Iris pigment epithelial cell (primary cell): ENCODE measurements around the gene MAGI3.
A peak's percentile ranks its signal among the peaks of the same experiment; 100 is the strongest.
"Not testable (repeated sequence)": the region's sequence is repeated elsewhere in the genome, so short reads cannot be mapped to it uniquely, and the experiment has no call there.

Experiments used
- DNase-seq: peaks from one replicate; pipeline ENCODE4 v3.0.0-alpha.2; 2011; ENCODE audit warnings: low read depth

MAGI3 gene

DNA sequence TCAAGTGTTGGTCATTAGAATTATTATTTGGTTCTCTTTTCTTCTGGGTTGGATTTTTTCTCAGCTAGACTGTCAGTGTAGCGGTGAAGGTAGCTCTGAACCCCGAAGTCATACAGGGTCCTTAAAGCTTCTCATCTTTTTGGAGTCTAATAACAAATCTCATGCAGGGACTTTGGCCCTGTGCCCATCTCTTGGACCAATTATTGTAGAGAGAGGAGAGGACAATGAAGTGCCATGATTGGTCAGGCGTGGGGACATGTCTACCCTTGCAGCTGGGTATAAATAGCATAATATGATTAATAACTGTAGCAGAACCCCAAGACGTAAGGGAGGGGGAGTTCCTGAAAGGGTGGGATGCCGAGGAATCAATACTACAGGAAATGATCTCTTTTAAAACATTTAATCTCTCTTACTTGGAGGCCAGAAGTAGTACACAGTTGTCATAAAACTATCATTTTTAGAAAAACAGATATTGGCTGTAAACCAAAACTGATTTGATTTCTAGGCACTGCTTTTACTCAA is 8.8 kb downstream of the MAGI3 start:
- no peak for DNase-seq

DNA sequence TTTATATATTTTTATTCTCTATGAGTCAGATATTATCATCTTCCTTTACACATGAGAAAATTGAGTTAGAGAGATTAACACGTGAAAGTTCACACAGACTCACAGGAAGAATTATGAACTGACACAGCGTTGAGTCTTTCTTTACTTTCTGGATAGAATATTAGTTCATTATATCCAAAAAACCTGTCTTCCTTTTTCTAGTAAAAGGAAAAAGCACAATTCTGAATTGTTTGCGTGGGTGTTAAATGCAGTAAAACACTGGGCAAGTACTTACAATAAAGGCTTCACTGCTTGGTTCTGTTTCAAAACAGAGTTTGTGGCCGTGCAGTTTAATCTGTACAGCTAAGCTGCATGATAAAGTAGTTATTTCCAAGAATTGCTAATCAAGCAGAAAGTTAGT is 10.8 kb downstream of the MAGI3 start:
- no peak for DNase-seq

DNA sequence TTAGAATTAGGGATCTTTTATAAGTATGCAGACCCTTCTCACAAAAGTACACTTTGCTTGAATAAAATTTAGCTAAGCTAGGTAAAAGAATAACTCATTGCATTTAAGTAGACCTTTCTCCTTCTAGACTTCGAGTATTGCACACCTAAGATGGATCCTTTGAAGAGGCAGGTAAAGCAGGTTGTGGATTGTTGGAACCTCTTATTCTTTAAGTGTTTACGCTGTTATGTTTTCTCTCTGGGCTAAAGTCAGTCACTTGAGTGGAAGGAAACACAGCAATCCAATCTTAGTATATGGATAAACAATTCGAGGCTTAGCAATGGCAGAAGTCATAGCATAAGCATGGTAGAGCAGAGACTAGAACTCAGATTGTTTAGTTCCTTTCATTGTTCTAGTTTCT is 11.4 kb downstream of the MAGI3 start:
- no peak for DNase-seq

DNA sequence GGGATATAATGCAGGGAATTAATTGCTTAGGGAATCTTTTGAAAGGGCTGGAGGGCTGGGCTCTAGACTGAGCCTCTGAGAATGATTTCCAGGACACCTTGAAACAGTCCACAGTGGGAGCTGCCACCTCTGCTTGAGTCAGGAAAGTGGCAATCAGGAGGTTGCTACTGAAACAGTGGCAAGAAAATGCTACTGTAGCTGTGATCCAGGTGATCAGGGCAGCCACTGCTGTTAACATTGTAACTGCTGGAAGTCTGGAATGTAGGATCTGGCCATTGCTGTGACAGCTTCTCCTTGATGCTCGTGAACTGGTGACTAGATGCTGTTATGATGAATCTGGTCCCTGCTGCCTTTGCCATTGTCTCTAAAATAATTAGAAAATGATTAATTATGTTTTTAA is 12.8 kb downstream of the MAGI3 start:
- DNase-seq = no peak

DNA sequence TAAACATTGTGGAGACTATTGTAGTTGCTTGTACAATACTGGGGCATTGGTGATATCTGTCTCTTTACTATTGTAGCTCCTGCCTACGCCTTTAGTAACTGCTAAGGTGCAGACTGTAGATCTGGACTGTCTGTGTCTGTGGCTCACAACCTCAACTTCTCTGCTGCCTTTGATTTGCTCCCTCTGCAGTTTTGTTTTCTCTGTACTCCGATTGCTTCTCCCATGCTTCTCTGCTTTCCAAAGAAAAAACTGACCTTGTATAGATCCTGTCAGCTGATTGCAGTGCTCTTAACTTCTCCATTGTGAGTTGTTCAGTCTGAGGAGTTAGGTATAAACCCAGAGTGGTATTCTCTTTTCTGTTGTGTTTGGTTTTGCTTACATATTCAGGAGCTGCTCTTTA is 15.3 kb downstream of the MAGI3 start:
- peak; percentile 7 for DNase-seq

DNA sequence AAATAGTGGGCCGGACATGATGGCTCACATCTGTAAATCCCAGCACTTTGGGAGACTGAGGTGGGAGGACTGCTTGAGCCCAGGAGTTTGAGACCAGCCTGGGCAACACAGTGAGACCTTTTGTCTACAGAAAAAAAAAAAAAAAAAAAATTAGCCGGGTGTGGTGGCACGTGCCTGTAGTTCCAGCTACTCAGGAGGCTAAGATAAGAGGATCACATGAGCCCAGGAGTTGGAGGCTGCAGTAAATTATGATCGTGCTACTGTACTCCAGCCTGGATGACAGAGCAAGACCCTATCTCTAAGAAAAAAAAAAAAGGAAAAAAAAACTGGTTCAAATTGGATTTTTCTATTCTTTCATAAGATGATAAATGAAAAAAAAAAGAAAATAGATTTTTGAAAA is 15.8 kb downstream of the MAGI3 start:
- DNase-seq = not testable (repeated sequence)

DNA sequence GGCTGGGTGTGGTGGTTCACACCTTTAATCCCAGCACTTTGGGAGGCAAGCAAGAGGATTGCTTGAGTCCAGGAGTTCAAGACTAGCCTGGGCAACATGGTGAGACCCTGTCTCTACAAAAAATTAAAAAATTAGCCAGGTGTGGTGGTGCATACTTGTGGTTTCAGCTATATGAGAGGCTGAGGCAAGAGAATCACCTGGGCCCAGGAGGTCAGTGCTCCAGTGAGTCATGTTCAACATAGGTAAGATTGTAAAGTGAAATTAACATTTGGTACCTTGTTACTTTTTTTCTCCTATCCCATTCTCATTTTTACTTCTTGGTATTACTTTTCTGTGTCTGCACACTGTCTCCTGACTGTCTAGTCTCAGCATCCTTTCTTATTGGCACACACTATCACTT is 19.0 kb downstream of the MAGI3 start:
- DNase-seq = no peak

DNA sequence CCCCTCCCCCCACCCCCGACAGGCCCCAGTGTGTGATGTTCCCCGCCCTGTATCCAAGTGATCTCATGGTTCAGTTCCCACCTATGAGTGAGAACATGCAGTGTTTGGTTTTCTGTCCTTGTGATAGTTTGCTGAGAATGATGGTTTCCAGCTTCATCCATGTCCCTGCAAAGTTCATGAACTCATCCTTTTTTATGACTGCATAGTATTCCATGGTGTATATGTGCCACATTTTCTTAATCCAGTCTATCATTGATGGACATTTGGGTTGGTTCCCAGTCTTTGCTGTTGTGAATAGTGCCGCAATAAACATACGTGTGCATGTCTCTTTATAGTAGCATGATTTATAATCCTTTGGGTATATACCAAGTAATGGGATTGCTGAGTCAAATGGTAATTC is 21.7 kb downstream of the MAGI3 start:
- DNase-seq = not testable (repeated sequence)

DNA sequence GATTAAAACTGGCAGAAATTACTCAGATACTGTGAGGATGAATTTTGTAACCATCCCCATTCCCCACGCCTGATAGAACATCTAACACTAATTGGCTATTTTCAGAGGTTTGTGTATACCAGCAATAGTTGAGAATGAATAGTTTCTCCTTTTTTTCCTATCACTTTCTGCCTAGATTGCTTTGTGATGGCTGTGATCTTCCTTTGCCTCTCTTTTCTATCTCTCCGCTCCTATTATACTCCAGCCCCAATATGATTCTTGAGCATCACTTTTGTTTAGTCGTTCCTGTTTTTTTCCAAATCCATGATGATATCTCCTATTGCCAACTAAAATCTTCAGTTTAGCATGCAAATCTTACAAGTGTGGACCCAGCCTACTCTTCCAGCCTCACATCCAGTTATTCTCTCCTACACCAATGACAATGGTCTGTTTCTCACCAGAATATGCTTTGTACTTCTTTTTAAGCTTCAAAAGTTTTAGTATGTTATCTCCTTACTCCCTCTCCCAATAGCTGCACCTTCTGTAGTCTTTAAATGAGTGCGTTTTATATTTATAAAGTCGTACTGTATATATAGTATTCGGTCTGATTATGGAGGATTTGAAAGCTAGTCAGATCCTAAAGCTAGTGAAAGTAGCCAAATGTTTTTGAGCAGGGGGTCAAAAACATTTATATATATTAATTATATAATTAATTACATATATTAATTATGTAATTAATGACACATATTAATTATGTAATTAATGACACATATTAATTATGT is 25.2 kb downstream of the MAGI3 start:
- DNase-seq = no peak

DNA sequence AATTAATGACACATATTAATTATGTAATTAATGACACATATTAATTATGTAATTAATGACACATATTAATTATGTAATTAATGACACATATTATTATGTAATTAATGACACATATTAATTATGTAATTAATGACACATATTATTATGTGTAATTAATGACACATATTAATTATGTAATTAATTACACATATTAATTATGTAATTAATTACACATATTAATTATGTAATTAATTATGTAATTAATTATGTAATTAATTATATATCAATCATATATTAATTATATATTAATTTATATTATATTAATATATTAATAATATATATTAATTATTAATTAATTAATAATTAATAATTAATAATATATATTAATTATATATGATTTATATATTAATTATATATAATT is 25.8 kb downstream of the MAGI3 start:
- not testable (repeated sequence) for DNase-seq

DNA sequence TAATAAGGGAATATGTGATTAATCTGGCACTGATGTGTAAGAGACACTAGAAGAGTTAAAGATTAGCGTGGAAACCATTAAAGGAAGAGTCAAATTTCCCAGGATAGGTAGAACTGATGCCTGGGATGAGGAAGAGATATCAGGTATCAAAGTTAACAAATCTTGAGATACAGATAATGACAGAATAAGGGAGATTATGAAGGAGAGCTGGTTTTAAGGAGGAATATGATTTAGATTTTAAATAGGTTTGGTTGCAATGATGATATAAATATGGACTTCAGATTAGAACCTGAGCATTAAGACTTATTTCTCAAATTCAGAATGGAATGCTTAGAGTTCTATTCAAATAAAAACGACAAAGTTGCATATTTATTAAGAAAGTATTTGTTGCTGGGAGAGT is 26.2 kb downstream of the MAGI3 start:
- DNase-seq = no peak

DNA sequence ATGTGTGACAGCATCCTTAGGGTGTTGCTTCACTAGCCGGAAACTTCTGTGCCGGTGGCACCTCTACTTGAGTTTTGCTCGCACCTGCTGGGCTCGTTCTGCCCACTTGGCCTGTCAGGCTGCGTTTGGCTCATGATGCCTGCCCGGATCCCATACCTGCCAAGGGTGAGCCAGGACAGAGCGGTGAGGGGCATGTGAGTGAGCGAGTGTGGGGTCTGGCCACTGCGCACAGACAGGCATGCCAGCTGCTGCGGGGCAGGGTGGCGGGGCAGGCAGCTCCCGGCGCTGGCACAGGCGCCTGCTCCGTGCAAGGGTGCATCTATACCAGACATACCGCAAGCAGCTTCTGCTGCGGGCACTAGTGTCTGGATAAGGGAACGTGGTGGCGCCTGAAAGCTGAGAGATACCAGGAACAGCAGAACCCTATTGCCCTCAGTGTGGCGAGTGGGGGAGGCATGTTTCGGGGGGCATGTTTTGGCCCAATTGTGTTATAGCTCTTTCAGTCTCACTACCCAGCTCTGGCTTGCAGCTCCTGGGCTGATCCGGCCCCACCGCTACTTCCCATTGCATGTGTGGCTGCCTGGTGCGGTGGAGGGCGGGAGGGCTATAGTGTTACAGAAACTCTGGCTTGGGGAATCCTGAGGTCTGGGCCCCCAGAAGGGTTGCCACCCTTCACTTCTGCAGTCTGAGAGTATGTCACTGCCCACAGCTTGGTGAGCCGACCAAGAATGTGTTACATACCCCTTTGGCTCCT is 32.2 kb downstream of the MAGI3 start:
- no peak for DNase-seq

DNA sequence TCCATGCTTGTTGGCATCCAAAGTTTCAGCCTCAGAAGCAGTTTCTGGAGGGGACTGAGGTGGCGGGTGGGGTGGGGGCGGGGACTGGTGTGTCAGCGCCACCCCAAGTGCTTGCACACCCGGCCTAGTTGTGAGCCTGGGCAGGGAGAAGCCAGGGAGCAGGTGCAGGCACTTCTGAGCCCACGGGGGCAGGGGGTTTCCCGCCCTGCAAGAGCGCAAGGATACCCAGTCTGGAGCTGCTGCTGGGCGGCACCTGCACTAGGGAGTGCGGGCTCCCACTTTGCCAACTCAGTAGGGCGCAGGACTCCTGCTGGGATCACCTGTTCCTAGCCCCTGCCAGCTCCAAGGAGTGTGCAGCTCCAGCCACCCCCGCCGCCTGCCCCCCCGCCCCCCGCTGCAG is 33.5 kb downstream of the MAGI3 start:
- no peak for DNase-seq

DNA sequence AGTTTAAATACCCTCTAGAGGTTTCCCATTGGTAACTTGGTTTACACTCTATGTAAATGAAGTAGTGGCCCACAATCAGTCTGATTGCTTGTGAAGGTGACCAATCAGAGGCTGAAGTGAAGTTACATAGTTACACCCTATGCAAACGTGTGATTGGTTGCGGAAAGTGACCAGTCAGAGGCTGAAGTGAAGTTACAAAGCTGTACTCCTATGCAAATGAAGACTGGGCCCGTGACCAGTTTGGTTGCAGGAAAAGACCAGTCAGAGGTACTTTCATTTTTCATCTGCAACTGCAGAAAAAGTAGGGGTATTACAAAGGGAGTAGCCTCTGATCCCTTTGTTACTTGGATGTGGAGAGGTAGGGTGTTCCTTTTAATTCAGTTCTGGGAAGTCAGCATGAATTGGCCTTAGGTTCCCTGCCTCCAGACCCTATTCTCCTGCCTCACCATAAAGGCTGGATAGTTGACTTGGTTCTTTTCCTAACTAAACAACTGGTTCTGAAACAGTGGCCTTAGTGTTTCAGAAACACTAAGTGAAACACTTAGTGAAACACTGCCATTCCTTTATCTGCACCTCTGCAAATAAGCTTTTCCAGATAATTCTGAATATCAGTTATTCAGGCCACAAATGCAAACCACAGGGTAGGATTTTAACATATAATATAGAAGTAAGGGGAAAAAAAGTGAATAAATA is 39.3 kb downstream of the MAGI3 start:
- peak; percentile 15 for DNase-seq

DNA sequence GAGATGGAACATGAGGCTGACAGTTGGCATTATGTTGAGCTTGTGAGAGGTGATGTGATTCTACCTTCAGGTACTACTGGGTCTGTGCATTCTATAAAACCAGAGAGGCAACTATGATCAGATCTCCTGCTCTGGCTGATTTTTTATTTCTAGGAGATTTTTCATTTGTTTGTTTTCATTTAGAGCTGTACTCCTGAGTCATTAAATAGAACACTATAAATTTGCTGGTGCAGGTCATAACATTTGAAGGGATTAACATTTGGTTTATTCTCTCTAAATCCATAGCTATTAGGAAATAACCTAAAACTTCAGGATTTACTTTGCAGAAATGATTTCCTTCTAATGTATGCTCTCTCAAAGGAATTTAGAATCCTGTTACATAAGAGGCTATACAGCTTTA is 42.9 kb downstream of the MAGI3 start:
- DNase-seq = peak; percentile 25

DNA sequence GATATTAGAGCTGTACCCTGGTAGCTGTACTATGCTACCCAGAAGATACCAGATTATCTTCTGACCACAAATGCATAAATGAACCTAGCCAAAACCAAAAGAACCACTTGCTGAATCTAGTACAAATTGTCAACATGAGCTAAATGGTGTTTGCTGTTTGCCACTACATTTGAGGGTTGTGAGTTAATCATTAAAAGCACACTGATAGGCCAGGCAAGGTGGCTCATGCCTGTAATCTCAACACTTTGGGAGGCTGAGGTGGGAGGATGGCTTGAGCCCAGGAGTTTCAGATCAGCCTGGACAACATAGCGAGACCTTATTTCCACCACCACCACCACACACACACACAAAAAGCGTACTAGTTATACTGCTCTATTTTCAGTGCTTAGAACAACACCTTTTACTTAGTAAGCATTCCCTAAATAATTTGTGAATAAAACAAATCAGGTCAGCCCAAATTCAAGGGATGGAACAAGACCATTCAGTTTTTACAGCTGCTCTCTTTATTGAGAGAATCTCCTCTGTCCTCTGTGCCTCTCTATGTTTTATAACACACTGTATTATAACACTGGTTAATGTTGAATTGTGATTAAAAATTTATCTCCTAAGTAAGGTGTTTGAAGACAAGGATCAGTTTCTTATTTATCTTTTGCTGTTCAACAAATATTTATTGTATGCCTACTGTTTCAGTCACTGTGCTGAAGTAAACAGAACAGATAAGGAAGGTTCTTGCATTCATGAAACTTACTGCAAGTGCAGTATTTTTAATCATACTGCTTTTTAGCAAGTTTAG is 44.0 kb downstream of the MAGI3 start:
- DNase-seq = no peak

DNA sequence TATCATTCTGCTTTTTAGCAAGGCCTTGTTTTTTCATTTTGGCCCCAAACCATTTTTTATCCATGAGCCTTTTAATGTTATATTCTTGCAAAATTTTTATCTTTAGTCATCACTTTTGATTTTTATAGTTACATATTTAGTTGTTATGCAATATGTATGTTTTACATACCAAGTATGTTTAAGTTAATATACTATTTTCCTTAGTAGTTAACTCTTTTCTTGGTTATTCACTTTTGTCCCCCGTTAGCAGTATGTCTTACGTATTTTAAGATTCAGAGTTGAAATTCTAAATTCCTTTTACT is 44.5 kb downstream of the MAGI3 start:
- no peak for DNase-seq

DNA sequence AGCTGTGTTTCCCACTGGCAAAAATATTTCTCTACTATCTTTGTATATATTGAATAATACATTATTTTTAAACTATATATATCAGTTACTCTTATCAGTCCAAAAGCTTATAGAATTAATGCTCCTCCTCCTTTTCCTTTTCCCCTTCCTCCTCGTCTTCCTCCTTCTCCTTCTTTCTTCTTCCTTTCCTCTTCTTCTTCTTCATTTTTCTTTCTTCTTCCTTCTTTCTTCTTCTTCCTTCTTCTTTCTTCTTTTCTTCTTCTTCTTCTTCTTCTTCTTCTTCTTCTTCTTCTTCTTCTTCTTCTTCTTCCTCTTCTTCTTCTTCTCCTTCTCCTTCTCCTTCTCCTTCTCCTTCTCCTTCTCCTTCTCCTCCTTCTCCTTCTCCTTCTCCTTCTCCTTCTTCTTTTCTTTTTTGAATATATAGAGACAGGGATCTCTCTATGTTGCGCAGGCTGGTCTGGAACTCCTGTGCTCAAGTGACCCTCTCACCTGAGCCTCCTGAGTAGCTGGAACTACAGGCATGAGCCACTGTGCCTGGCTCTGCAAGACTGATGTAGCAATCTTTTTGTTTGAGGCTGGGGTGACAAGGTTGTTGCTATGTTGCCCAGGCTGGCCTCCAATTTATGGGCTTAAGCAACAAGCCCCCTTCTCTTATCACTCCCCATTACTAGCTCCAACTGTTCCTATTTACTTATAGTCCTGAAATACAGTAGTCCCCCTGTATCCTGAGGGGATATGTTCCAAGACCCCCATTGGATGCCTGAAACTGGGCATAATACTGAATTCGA is 47.4 kb downstream of the MAGI3 start:
- DNase-seq = no peak

DNA sequence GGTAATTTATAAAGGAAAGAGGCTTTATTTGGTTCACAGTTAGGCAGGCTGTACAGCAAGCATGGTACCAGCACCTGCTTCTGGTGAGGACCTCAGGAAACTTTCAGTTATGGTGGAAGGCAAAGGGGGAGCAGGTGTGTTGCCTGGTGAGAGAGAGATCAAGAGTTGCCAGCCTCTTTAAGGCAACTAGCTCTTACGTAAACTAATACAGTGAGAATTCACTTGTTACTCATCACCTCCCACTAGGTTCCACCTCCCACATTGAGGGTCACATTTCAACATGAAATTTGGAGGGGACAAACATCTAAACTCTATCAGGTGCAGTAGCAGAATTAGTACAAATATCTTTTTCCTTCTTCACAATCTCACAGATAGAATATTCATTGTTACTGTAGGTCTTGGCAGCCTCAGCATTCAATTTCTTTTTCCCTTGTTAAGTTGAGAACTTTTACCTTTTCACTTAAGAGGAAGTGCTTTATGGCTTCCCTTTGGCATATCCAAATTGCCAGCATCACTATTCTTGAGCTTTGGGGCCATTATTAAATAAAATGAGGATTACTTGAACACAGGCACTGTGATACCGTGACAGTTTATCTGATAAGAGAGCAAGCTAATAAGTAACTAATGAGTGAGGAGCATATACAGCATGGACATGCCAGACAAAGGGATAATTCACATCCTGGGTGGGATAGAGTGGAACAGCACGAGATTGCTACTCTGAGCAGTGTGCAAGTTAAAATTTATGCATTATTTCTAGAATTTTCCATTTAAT is 48.4 kb downstream of the MAGI3 start:
- DNase-seq = no peak

DNA sequence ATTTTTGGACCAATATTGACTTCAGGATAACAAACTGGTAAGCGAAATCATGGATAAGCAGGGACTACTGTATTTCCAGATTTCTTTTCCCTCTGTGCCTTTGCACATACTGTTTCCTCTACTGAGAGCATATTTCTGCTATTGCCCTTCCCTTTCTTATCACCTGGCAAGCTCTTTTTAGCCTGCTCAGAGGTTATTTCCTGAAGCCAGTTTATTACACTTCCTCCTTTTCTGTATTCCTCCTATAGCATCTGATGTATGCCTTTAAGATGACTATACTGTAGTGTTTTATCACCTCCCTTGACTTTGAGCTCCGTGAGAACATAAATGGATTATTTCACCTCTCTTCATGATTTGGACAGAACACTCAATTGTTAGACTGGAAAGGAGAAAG is 49.0 kb downstream of the MAGI3 start:
- no peak for DNase-seq

DNA sequence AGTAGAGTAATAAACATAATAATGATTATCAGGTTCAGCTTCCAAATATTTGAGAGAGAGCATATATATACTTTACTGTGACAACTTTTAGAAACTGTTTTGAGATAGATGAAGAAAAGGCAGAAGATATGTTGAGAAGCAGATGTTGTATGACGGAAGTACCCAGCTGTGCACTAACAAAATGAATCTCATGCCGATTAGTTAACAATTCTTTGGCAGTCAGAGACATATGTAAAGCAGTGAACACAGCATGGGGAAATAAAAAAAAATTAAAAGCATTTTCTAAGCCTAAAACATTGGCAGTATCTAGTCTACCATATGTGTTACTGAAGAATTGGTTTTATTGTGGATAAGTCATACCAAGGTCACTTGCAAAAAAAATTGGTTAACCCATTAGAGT is 51.8 kb downstream of the MAGI3 start:
- no peak for DNase-seq
